Spinal cord (tissue), 10 donors: Measurements from ENCODE around the gene KRTAP10-4. TPM values are rescaled to one million over a fixed set of nuclear protein-coding genes. Genes with fewer than 3 reads are reported as not detected.
"Not testable (repeated sequence)": the region's sequence is repeated elsewhere in the genome, so short reads cannot be mapped to it uniquely, and the experiment has no call there.

Source experiments
- DNase-seq, 6 donors: peaks; one replicate each; pipeline versions ENCODE4 v3.0.0 to v3.0.0-alpha.2; 2013 to 2015; ENCODE audit warnings: low spot score in 6 of 6, low read depth in 4 of 6
- H3K27ac ChIP-seq: one replicate; pipeline ENCODE4 v1.5.1; 2013; ENCODE audit warnings: low read depth, low read length, control low read depth
- H3K27me3 ChIP-seq: one replicate; pipeline ENCODE4 v1.6.1; 2013; ENCODE audit warnings: low read length; ENCODE audit not compliant: control insufficient read depth, insufficient read depth
- H3K36me3 ChIP-seq: one replicate; pipeline ENCODE4 v1.6.1; 2013; ENCODE audit warnings: low read length; ENCODE audit not compliant: control insufficient read depth, insufficient read depth
- H3K4me1 ChIP-seq: one replicate; pipeline ENCODE4 v1.6.1; 2013; ENCODE audit warnings: low read length; ENCODE audit not compliant: control insufficient read depth, insufficient read depth
- H3K4me3 ChIP-seq: one replicate; pipeline ENCODE4 v1.5.1; 2013; ENCODE audit warnings: low read depth, low read length, control low read depth
- H3K9me3 ChIP-seq: one replicate; pipeline ENCODE4 v1.6.1; 2013; ENCODE audit warnings: low read length; ENCODE audit not compliant: control insufficient read depth, insufficient read depth
- WGBS: methylation state at CpG from one replicate; pipeline ENCODE4 v1.1.5; 2013; ENCODE audit warnings: missing lambda C conversion rate; ENCODE audit not compliant: insufficient coverage; 5-methylcytosine and 5-hydroxymethylcytosine counted together
- polyA plus RNA-seq, 2 donors: library from polyadenylated mRNA; unstranded; fragments of 120-200 nt; gene quantifications; one replicate each; pipeline ENCODE4 v1.2.1, GENCODE V29; 2013; ENCODE audit not compliant: insufficient read length in 2 of 2
- total RNA-seq, 2 donors: library from RNA; depleted of rRNA in 1 of 2; stranded (reverse); fragments of 120-200 nt in 1 of 2; fragments of >200 nt in 1 of 2; gene quantifications; one replicate each; pipeline versions ENCODE4 v1.2.3 to v1.2.4, GENCODE V29; 2013 to 2014
- donor health status: healthy.

KRTAP10-4 gene
- total and polyA plus RNA-seq, 4 donors: not detected

DNA sequence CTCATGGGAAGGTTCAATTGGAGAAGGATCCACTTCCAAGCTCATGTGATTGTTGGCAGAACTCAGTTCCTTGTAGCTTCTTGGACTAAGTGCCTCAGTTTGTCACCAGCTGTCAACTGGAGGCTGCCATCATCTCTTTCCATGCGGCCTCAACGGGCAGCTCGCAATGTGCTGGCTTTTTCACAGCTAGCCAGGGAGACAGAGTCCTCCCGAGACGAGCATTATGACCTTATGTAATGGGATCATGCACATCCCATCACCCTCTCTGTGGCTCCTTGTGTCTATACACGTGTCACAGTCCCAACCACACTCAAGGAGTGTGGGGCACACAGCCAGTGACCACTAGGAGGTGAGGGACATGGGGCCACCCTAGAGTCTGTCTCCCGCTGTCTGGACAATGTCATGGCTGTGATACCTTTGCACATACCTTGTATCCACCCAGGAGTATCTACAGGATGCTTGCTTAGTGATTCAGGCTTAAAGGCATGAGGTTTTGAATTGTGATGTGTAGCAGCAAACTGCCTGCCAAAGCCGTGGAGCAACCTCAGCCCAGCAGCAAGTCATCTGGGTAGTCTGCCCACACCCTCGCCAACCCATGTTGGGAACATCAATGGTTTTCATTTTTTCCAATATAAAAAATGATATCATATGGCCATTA, 22.7 kb downstream of the KRTAP10-4 start:
- DNase-seq: no peak
- Histone ChIP-seq H3K36me3 (no peaks in the 10 kb centered on the region), H3K27me3 (no peaks in the 10 kb centered on the region), H3K4me1 (peaks cover 6% of the 10 kb centered on the region), H3K9me3 (no peaks in the 10 kb centered on the region), H3K4me3 (no peak overlapping the region), H3K27ac (no peak overlapping the region)
- WGBS: 59% methylated on average over 5 of the region's 9 CpGs

DNA sequence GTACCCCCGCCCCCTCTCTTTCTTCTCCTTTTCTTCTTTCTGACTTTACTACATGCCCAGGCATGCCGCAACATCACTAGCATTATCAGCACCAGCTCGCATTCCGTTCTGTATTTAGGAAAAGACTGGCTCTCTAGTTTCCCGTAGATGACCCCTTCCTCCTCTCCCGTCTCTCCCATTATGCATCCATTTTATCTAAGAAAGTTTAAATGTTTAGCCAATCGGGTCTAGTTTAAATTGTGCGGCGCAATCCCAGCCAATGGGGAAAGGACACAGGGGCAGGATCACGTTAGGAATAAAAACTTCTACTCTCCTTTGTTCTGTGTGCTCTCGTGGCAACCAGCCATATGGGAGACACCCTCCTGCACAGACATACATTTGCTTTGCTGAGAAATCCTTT, 24.5 kb downstream of the KRTAP10-4 start:
- 64% methylated on average over 6 of the region's 11 CpGs for WGBS
- no peaks in the 10 kb centered on the region for H3K27me3 ChIP-seq
- no peaks in the 10 kb centered on the region for H3K36me3 ChIP-seq
- H3K27ac ChIP-seq: no peak overlapping the region
- peaks cover 2% of the 10 kb centered on the region for H3K4me1 ChIP-seq
- no peaks in the 10 kb centered on the region for H3K9me3 ChIP-seq
- DNase-seq: no peak
- no peak overlapping the region for H3K4me3 ChIP-seq

DNA sequence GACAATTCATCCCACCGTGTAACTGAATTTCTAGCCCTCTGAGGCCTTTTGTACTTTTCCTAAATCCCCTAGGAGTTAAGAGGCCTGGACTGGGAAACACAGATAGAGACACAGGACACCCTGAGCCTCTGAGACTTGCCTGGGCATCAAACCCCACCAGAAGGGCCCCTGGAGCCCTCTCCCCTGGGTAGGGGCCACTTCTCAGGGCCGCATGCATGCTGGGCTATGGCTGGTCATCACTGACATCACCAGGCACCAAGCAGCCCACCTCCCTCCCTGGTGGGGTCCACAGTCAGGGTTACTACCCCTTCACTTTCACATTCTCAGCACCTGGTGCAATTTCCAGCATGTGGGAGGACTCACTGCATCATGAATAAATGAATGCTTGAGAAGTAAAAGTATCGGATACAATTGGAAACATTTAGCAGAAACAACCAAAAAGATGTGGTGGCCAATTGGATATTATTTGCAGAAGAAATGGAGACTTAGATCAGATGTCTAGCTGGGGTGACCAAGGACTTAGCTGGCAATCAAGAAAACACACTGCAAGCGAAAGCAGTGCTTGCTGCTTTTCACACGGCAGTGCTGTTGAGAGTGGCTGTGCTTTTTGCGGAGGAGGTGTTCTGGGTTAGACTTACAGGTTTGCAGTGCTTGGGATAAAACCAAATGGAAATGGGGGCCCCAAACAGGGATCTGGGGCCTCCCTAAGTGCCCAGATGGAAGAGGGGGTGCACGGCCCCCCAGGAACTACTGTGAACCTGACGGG, 25.9 kb downstream of the KRTAP10-4 start:
- Histone ChIP-seq H3K27ac (no peak overlapping the region), H3K4me3 (no peak overlapping the region), H3K9me3 (no peaks in the 10 kb centered on the region), H3K4me1 (no peaks in the 10 kb centered on the region), H3K27me3 (no peaks in the 10 kb centered on the region), H3K36me3 (no peaks in the 10 kb centered on the region)
- WGBS: 93% methylated on average over 7 of the region's 8 CpGs
- no peak for DNase-seq

DNA sequence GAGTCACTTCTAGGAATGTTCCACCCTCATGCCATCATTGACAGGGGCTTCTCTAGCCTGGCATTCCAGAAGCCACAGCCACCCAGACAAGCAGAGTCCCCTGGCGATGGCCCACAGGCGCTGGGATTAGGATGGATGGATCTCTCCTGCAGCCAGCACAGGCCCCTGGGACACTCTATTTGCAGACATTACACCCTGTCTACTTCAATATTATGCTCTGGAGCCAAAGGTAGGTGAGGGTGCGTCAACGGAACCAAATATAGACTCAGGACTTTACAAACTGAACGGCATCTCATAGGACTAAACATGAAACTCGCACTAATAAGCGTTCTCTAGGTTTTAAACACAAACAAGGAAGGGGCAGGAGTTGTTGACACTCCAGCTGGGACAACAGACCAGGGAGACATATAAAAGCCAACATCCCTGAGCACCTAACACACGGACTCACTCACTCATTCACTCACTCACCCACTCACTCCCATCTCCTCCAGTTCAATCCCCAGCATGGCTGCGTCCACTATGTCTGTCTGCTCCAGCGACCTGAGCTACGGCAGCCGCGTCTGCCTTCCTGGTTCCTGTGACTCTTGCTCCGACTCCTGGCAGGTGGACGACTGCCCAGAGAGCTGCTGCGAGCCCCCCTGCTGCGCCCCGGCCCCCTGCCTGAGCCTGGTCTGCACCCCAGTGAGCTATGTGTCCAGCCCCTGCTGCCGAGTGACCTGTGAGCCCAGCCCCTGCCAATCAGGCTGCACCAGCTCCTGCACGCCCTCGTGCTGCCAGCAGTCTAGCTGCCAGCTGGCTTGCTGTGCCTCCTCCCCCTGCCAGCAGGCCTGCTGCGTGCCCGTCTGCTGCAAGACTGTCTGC, 26.8 kb downstream of the KRTAP10-4 start, which contains the start of gene KRTAP10-7:
KRTAP10-7 (plus strand) TSS at position 480 of the 861 bp plus-strand sequence; CDS start at position 505, 25 bp downstream.
- H3K4me3 ChIP-seq, DNase-seq, H3K36me3 ChIP-seq, H3K27me3 ChIP-seq, H3K9me3 ChIP-seq, H3K27ac ChIP-seq, H3K4me1 ChIP-seq: not testable (repeated sequence)
- 82% methylated on average over 10 of the region's 23 CpGs for WGBS

- not testable (repeated sequence) for H3K4me3 ChIP-seq
These were observed 27.6 kb downstream of the KRTAP10-4 start for GRCh38 chr21:44601091-44601490.

GRCh38 chr21:44601596-44602462, 28.3 kb downstream of the KRTAP10-4 start:
- Histone ChIP-seq H3K4me1 (no peaks in the 10 kb centered on the region), H3K4me3 (no peak overlapping the region), H3K36me3 (no peaks in the 10 kb centered on the region), H3K27me3 (no peaks in the 10 kb centered on the region), H3K9me3 (no peaks in the 10 kb centered on the region), H3K27ac (no peak overlapping the region)
- DNase-seq: no peak
- 77% methylated on average over 23 of the region's 23 CpGs for WGBS

More at GRCh38 chr21:44601091-44601490, 27.6 kb downstream of the KRTAP10-4 start:
- H3K36me3 ChIP-seq, DNase-seq, H3K27ac ChIP-seq, H3K4me1 ChIP-seq, H3K9me3 ChIP-seq, H3K27me3 ChIP-seq: not testable (repeated sequence)
- 62% methylated on average over 9 of the region's 10 CpGs for WGBS

DNA sequence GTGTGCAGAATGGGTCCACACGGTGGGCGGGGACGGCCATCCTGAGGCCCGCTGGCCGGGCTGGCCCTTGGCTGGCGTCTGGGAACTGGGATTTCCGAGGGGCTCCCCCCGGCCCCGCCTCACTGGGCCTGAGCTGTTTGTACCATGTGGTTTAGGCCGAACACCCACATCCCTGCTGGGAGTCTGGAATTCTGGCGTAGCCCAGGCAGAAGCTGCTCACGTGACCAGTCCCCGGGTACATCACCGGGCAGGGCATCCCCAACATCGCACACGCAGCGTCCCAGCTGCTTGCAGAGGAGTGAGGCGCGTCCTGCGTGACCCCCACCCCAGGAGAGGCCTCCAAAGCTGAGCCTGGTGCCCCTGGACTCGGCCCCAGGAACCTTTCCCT, 28.9 kb downstream of the KRTAP10-4 start:
- Histone ChIP-seq H3K27ac (no peak overlapping the region), H3K4me3 (no peak overlapping the region), H3K9me3 (no peaks in the 10 kb centered on the region), H3K36me3 (no peaks in the 10 kb centered on the region), H3K27me3 (no peaks in the 10 kb centered on the region), H3K4me1 (no peaks in the 10 kb centered on the region)
- WGBS: 75% methylated on average over 21 of the region's 21 CpGs
- no peak for DNase-seq

DNA sequence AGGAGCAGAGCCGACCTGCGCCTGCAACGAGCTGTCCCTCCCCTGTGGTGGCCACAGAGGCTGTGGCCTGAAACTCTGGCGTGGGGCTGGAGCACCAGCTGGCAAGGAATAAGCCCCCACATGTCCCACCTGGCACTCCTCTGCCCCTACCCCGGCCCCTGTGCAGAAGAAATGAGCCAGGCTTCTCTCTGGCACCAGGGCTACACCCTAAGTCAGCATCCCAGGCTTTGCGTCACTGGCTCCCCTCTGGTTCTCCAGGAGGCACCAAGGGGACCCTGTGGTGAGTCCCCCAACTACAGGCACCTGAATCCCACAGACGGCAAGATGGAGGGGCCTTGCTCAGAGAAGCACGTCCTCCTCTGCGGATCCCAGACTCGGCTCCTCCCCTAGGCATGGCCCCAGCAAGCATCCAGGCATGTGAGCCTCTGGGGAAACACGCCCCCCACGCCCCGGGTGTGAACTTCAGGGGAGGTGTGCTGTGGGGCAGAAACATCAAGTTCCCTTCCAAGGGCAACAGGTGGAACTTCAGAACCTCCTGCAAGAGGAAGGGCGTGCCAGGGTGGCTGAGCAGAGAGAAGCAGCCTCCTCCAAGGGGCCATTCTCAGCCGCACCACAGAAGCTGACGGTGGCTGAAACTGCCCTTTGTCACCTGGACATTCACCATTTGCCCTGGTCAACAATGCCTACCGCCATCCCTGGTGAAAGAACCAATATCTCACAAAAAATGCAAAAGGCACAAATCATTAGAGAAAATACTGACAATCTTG, 29.8 kb downstream of the KRTAP10-4 start:
- H3K4me1 ChIP-seq: no peaks in the 10 kb centered on the region
- no peaks in the 10 kb centered on the region for H3K27me3 ChIP-seq
- H3K4me3 ChIP-seq: no peak overlapping the region
- no peak for DNase-seq
- no peak overlapping the region for H3K27ac ChIP-seq
- H3K36me3 ChIP-seq: no peaks in the 10 kb centered on the region
- WGBS: 69% methylated on average over 17 of the region's 17 CpGs
- no peaks in the 10 kb centered on the region for H3K9me3 ChIP-seq
